KOPT-K1 (cell line): ENCODE results near the gene NFKB1.
"Not testable (repeated sequence)": the region's sequence is repeated elsewhere in the genome, so short reads cannot be mapped to it uniquely, and the experiment has no call there.

Experiments
- H3K27ac ChIP-seq: fragments of 200-600 bp; sonication (generic); 2 replicates; pipeline ENCODE4 v1.5.1; 2016; ENCODE audit warnings: antibody characterized with exemption, mild to moderate bottlenecking, low read depth, low read length; ENCODE audit not compliant: poor library complexity, severe bottlenecking
- H3K36me3 ChIP-seq: fragments of 200-600 bp; sonication (generic); 2 replicates; pipeline ENCODE4 v1.5.1; 2017; ENCODE audit warnings: antibody characterized with exemption, mild to moderate bottlenecking, low read length, moderate library complexity; ENCODE audit not compliant: insufficient read depth
- H3K9me3 ChIP-seq: fragments of 200-600 bp; sonication (generic); 2 replicates; pipeline ENCODE4 v1.5.1; 2017; ENCODE audit warnings: antibody characterized with exemption, low read length, mild to moderate bottlenecking; ENCODE audit not compliant: insufficient read depth, poor library complexity, severe bottlenecking

Gene NFKB1

DNA sequence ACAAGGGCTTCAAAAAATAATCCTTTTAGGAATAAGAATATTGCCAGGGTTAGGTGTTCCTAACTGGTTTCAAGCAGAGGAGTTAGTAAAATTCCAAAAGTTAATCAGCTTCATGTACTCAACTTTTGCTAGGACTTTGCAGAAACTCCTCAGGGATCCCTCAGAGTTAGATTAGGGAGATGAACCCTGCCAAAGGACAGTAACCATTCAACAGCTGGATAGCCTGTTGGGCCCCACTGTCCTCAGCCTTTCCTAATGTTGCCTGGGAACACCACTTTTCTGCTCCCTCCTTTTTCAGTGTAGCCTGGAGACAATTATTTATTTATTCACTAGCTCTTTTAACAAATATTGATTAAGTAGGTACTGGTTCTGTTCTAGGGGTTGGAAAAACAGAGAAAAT lies 53.8 kb downstream of the NFKB1 start:
- no peaks in the 10 kb centered on the region for H3K36me3 ChIP-seq
- no peaks in the 10 kb centered on the region for H3K9me3 ChIP-seq
- no peak overlapping the region for H3K27ac ChIP-seq

DNA sequence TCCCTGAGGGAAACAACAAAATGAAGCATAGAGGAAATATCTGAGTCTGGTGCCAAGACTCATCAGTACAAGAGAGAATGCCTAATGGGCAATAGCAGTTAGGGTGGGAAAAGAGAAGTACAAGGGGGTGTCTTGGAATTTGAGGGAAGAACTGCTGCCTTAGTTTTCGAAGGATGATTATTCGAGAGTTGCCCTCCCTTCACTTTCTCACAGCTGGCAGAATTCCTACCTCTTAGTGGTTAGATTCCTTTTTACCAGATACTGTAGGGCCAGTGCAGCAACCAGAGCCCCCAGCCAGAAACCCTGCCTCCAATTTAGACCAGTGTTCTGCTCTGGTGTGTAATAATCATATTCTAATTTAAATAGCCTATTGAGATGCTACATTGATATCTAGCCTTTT lies 56.5 kb downstream of the NFKB1 start:
- no peak overlapping the region for H3K27ac ChIP-seq
- H3K9me3 ChIP-seq, result no peaks in the 10 kb centered on the region
- no peaks in the 10 kb centered on the region for H3K36me3 ChIP-seq

DNA sequence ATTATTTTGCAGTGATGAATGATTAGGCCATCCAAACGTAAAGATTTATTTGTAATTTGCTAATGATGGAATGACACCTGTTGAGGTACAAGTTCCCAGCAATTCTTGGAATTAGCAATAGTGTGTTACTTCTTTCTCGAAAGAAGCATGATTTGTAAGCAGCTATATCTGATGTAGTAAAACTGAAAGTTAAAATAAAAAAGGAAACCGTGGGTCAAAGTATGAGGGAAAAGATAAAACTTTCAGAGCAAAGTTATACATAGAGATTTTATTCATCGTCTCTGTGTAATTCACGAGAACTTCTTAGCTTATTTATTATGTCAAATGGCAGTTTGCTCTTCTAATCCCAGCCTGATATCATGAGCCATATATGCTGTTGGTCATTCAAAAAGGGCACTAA lies 59.0 kb downstream of the NFKB1 start:
- no peaks in the 10 kb centered on the region for H3K36me3 ChIP-seq
- H3K27ac ChIP-seq, result peak overlapping the region; percentile 25
- no peaks in the 10 kb centered on the region for H3K9me3 ChIP-seq

DNA sequence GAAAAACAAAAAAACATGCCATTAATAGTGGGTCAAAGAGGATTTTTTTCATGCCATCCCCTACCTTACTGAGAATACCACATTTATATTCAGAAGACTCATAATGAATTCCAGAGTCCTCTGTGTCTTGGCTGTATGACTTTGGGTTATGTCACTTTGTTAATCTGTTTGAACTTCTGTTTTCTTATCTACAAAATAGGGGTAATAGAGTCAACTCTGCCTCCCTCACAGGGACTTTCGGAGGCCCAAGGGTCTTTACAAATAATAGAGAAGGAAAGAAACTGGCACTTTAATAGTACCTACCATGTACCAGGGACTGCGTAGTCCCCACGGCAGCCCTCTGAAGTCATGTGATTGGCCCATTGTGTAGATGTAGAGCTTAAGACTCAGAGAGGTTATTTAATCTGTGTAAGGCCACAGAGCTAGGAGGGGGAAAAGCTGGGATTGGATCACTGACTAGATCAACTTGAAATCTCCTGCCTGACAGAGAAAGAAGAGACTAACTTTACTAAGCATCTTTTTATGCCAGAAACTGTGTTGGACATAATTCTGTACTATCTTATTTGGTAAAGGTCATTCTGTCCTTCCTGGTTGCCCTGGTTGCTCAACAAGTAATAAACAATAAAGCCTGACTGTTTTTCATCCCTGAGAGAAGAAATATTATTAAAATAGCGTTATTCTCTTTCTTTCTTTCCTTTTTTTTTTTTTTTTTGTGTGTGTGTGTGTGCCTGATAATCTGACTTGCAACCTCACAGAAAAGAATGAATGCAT lies 59.6 kb downstream of the NFKB1 start:
- Histone ChIP-seq H3K36me3 (no peaks in the 10 kb centered on the region), H3K9me3 (no peaks in the 10 kb centered on the region)

DNA sequence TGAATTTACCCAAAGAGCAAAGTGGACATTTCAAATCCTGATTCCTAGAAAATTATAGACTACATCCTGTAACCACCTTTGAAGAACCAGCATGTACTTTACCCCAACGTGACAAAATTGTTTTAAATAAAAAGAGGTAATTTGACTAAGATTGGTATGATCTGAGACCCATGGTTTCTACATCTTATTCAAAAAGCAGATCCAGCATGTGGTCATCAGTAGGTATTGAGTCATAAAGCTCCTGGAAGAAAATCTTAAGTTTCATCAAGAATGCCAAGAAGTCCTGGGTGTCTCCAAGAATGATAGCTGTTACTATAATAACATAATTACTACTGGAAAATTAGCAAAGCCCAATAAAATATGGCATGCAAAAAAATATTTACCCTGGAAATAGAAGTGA lies 61.8 kb downstream of the NFKB1 start:
- Histone ChIP-seq H3K9me3 (no peaks in the 10 kb centered on the region), H3K36me3 (no peaks in the 10 kb centered on the region)

More for the DNA sequence above, 59.6 kb downstream of the NFKB1 start:
- peak overlapping the region; percentile 25 for H3K27ac ChIP-seq

DNA sequence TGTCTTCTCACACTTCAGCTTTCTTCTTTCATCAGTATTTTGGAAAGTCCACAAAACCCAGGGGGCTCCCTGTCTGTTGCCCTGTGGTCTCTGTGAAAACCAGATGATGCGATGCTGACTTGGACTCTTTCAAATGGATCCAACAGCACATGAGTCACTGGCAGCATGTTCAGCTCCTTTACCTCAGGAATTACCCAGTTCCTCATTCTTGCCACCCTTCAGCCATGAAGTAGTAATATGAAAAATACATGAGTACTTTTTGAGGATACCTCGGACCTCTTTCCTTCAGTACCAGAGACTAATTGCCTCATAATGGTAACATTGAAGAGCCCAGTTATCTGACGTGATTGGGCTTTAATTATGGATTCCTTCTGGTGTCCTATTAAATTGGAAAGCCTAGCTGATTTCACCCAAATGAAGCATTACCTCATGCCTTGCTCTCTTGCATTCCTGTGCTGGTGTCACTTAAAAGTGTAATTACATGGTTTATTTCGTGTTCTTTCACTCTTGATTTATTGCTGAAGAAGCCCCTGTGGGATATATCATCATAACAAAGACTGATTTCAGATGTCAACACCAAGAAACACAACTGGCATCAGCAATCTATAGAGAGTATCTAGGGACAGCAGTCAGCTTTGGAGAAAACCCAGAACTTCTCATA lies 63.4 kb downstream of the NFKB1 start:
- Histone ChIP-seq H3K27ac (no peak overlapping the region), H3K9me3 (no peaks in the 10 kb centered on the region), H3K36me3 (no peaks in the 10 kb centered on the region)

More for the DNA sequence above, 61.8 kb downstream of the NFKB1 start:
- H3K27ac ChIP-seq, result no peak overlapping the region

DNA sequence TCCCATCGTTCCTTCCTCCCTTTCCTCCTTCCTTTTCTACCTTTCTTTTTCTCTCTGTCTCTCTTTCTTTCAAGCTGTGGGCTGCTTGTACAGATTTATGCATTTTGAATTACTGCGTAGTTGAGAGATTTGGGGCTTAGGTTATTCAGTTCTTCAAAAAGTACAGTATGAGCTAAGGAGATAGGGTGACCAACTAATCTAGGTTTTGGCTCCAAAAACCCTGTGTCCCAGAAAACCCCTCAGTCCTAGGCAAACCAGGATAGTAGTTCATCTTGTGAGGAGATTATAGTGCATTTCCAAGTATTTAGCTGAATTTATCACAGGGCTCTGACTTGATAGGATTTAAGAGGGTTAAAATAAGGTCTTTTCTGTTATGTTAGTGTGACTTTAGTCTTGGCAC lies 64.5 kb downstream of the NFKB1 start:
- no peak overlapping the region for H3K27ac ChIP-seq

DNA sequence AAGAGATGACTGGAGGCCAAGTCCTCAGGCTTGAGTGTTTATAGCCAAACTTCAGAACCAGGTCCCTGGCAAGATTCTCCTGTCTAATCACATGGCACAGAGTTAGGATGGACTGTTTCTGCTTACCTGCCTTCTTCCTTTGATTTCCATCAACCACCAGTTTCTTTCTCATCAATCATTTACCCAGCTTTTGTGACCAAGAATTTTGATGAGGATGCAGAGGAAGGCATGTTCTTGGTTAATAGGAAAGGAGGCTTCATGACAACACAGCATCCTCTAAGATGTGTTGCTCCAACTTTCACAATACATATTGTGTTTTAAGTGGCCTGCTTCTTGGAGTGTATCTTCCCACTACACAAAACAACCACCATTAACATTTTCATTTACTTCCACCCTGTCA lies 65.3 kb downstream of the NFKB1 start:
- H3K36me3 ChIP-seq, result no peaks in the 10 kb centered on the region
- no peaks in the 10 kb centered on the region for H3K9me3 ChIP-seq
- no peak overlapping the region for H3K27ac ChIP-seq

More for the DNA sequence above, 64.5 kb downstream of the NFKB1 start:
- H3K9me3 ChIP-seq, result no peaks in the 10 kb centered on the region
- no peaks in the 10 kb centered on the region for H3K36me3 ChIP-seq

DNA sequence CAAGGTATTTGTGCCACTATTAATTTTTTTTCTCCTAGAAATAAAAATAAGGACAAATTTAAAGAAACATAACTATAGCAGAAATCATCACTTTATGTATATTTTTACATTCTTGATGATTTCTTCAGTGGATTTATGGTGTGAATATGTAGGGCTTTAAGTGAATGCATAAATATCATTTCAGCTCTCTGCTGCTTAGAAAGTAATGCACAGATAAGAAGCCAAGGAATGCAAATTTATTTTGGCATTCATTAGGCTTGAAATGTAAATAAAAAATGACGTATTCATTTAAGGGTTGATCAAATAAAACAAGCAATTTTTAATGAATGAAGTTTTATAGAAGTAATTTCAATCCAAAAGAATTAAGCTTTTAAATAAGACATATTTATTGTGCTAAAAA lies 66.3 kb downstream of the NFKB1 start:
- no peaks in the 10 kb centered on the region for H3K36me3 ChIP-seq
- no peaks in the 10 kb centered on the region for H3K9me3 ChIP-seq
- H3K27ac ChIP-seq, result no peak overlapping the region

DNA sequence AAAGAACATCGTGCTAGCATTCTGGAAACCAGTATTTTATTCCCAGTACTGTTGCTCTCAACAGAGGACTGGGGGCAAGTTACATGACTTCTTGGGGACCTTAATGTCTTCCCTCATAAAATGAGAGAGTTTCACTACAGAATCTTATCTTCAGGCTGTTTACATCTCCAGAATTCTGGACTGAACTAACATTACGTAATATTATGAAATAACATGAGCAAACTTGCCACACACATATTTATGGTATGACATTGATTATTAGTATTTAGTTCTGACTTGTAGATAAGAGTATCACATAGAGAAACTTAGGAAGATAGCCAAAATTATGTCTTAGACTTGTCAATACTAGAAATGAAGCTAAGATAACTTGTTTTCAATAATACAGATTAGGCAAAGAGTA lies 68.0 kb downstream of the NFKB1 start:
- no peak overlapping the region for H3K27ac ChIP-seq
- H3K36me3 ChIP-seq, result no peaks in the 10 kb centered on the region
- H3K9me3 ChIP-seq, result no peaks in the 10 kb centered on the region

DNA sequence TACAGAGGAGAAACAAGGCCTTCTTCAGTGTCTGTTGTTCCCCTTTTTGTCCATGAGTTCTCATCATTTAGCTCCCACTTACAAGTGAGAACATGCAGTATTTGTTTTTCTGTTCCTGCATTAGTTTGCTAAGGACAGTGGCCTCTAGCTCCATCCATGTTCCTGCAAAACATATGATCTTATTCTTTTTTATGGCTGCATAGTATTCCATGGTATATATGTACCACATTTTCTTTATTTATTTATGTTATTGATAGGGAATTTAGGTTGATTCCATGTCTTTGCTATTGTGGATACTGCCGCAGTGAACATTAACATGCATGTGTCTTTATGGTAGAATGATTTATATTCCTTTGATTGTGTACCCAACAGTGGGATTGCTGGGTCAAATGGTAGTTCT lies 69.1 kb downstream of the NFKB1 start:
- not testable (repeated sequence) for H3K9me3 ChIP-seq, H3K36me3 ChIP-seq, H3K27ac ChIP-seq

DNA sequence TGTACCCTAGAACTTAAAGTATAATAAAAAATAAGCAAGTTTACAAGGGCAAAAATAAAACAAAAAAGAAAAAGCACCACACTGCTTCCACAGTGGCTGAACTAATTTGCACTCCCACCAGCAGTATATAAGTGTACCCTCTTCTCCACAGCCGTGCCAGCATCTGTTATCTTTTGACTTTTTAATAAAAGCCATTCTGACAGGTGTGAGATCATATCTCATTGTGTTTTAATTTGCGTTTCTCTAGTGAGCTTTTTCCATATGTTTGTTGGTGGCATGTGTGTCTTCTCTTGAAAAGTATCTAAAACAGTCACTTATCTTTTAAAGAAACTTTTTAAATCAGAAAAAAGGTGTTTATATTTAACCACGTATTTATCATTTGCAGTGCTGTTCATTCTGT lies 71.3 kb downstream of the NFKB1 start:
- no peaks in the 10 kb centered on the region for H3K9me3 ChIP-seq
- no peaks in the 10 kb centered on the region; the same call in 1 of the 2 replicates for H3K36me3 ChIP-seq
- no peak overlapping the region for H3K27ac ChIP-seq

DNA sequence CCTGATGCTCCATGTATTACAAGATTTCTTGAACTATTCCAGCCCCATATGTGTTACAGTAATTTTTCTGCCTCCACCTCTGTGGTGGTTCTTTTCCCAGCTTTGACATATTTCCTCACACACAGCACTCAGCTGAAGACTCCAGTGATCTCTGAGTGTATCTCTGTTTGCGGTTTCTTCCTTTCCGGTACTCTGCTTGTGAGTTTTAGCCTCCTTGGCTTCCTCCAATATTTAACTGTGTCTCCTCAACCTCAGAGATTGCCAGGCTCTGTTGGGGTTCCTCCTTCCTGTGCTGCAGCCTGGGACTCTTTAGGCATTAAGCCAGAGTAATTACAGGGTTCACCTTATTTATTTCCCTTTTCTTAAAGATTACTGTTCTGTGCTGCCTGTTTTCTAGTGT lies 73.2 kb downstream of the NFKB1 start:
- Histone ChIP-seq H3K9me3 (no peaks in the 10 kb centered on the region), H3K36me3 (no peaks in the 10 kb centered on the region; the same call in 1 of the 2 replicates), H3K27ac (no peak overlapping the region)

DNA sequence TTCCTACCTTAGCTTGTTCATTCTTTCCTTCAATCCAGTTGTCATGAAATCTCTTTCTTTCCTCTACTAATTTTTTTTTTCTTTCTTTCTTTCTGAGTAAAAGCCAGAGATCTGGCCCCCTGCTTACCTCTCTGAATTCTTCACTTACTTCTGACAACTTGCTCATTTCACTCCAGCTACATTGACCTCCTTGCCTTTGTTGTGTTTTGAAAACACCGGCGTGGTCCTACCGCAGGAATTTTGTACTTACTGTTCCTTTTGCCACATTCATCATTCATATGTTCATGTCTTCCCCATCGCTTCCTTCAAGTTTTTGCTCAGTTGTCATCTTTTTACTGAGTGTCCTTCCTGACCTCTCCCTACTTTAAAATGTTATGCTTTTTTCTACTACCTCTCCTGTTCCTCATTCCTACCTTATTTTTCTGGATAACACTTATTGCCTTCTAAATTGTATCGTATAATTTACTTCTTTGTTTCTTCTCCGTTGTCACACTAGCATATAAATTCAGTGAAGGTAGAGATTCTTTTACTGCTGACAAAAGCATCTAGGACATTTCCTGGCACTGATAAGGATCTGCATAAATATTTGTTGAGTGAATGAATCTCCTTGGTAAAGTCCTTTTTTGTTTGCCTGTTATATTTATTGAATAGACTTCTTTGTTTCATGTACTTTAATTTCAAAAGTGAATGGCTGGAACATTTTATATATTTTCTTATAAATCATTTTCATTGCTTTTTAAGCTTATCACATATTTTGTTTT lies 74.4 kb downstream of the NFKB1 start:
- no peak overlapping the region for H3K27ac ChIP-seq
- no peaks in the 10 kb centered on the region for H3K9me3 ChIP-seq
- H3K36me3 ChIP-seq, result no peaks in the 10 kb centered on the region; the same call in 1 of the 2 replicates

DNA sequence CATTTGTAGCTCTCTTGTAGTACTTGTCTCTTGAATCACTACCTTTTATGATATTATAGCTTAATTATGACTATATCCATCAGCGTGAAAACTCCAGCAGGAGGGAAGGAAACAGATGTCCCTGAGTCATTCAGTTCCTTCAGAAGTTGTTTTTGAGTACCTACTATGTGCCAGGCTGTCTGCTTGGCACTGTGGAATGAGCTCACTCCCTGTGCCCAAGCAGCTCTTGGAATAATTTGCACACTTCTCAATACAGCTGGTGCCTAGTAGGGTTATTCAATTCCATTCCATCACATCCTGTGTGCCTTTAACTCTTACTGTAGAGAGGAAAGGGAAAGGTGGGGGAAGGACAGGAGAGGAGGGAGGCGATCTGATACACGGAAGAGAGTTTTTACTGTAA lies 77.1 kb downstream of the NFKB1 start:
- Histone ChIP-seq H3K36me3 (peaks cover under 1% of the 10 kb centered on the region; the same call in 1 of the 2 replicates), H3K9me3 (no peaks in the 10 kb centered on the region), H3K27ac (no peak overlapping the region)
